Stimulated activated CD4-positive, alpha-beta T cell treated with anti-CD3 and anti-CD28 coated beads, Interleukin-1b, Interleukin-23, amount 100 ng/mL, for 1 hour (primary cell): ENCODE results near the gene ITGAL.
"Not testable (repeated sequence)": the region's sequence is repeated elsewhere in the genome, so short reads cannot be mapped to it uniquely, and the experiment has no call there.

Experiments
- DNase-seq, 2 donors: peaks; one replicate each; pipeline ENCODE4 v3.0.0-alpha.2; 2020; ENCODE audit warnings: low read depth in 2 of 2

ITGAL gene

GRCh38 chr16:30491744-30492308, 19.3 kb downstream of the ITGAL start:
- DNase-seq, result no peak

- no peak for DNase-seq
Measured at GRCh38 chr16:30493941-30494488, 21.5 kb downstream of the ITGAL start.

- DNase-seq, result no peak
Measured at GRCh38 chr16:30494709-30495108, 22.2 kb downstream of the ITGAL start.

GRCh38 chr16:30499284-30499683, 26.7 kb downstream of the ITGAL start:
- DNase-seq, result no peak

GRCh38 chr16:30503403-30504296, 31.1 kb downstream of the ITGAL start:
- DNase-seq, result no peak

- DNase-seq, result no peak
Measured at GRCh38 chr16:30509081-30509765, 36.7 kb downstream of the ITGAL start.

GRCh38 chr16:30510376-30510938, 37.9 kb downstream of the ITGAL start:
- no peak for DNase-seq

GRCh38 chr16:30511509-30511908, 39.0 kb downstream of the ITGAL start:
- DNase-seq, result no peak

- DNase-seq, result no peak
Measured at GRCh38 chr16:30515275-30515674, 42.7 kb downstream of the ITGAL start.

GRCh38 chr16:30518552-30518951, 46.0 kb downstream of the ITGAL start:
- no peak for DNase-seq

GRCh38 chr16:30519120-30520049, 46.8 kb downstream of the ITGAL start:
- DNase-seq, result no peak

- DNase-seq, result no peak
Measured at GRCh38 chr16:30521476-30521872, 48.9 kb downstream of the ITGAL start.

GRCh38 chr16:30521873-30522641, 49.5 kb downstream of the ITGAL start:
- DNase-seq, result no peak

- not testable (repeated sequence) for DNase-seq
Measured at GRCh38 chr16:30522702-30523463, 50.3 kb downstream of the ITGAL start.

GRCh38 chr16:30523768-30524574, 51.4 kb downstream of the ITGAL start:
- no peak for DNase-seq

- no peak for DNase-seq
Measured at GRCh38 chr16:30524575-30525568, 52.3 kb downstream of the ITGAL start.

- no peak for DNase-seq
Measured at GRCh38 chr16:30525844-30526136, 53.2 kb downstream of the ITGAL start.
